ENCODE data around the gene ZBED2. TPM values are rescaled to one million over a fixed set of nuclear protein-coding genes. Genes with fewer than 3 reads are reported as not detected.
"Not testable (repeated sequence)": the region's sequence is repeated elsewhere in the genome, so short reads cannot be mapped to it uniquely, and the experiment has no call there.

ZBED2 gene, protein sequence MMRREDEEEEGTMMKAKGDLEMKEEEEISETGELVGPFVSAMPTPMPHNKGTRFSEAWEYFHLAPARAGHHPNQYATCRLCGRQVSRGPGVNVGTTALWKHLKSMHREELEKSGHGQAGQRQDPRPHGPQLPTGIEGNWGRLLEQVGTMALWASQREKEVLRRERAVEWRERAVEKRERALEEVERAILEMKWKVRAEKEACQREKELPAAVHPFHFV
- not detected for polyA plus RNA-seq (2013, experiment 1 of 2; ENCODE audit: insufficient read length)
- polyA plus RNA-seq (2013, experiment 2 of 2; ENCODE audit: insufficient read length) = not detected

DNA sequence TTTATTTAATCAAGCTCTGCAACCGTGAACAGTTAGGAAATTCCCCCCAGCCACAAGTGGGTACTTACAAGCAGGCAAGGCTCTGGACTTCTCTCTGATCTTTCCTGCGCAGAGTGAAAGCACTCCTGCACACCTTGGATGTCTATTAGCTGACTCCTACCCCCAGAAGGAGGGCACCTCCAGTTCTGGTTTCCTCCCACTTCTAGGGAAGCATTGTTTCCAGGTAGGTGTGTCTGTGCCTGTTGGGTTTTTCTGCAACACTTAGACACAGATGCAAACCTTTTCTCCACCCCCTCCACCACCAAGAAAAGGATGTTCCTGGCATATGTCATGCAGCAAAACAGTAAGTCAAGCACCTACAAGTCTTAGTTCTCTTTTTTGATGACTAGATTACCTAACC lies at the start of gene ZBED2:
TSS of gene ZBED2 (minus strand) at position 115 of the 400 bp plus-strand sequence. CDS start 1,145 bp downstream, outside the sequence.
- DNase-seq = no peak

DNA sequence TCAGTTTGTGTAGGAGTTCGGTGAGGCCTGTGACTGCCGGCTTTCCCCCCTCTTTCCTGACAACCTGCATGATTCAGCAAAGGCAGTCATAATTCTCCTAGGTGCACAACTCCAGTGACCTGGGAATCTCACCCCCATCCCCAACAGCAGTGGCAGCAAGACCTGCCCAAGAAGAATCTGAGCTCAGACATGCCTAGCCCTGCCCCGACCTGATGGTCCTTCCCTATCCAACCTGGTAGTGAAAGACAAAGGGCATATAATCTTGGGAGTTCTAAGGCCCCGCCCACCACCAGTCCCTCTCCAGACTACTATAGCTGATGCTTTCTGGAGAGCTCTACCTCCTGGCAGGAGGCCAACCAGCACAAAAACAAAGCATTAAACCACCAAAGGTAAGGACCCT lies 44.2 kb upstream of the ZBED2 start:
- DNase-seq = no peak

DNA sequence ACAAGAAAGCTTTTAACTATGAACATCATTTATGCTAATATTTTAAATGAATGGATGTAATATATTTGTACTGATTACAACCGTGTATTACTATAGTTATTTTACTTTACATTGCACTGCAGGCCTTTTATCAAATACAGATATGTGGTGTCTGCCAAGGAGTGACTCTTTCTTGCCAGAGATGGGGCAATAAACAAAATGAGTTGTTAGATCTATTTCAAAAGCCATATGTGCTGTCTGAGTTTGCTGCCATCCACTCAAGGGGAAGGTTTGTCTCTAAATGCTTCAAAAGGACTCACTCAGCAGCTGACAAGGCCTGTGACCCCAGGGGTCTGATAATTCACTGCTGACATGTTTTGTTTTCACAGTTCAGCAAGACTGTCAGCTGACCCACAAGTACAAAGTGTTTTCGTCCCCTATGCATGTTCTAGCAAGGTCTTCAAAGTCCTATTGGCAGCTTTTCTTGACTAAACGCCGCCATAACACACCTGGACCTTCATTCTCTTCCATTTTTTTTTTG lies 41.3 kb upstream of the ZBED2 start:
- no peak for DNase-seq

DNA sequence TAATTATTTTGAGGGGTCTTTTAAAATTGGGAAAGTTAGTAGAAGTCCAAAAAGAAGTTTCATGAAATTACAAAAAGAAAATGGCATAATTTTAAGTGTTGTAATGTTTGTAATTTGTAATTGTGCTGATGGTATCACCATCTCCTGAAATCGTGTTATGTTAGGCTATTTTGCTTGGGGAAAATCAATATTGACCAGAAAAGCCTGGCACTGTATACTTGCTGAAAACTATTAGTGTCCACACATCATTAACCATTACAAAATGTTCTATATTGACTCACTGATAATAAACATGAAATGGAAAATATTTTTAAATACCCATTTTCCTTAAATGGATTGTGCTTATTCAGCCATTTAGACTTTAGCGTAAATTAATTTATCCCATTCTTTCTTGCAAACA lies 40.3 kb upstream of the ZBED2 start:
- DNase-seq = no peak

DNA sequence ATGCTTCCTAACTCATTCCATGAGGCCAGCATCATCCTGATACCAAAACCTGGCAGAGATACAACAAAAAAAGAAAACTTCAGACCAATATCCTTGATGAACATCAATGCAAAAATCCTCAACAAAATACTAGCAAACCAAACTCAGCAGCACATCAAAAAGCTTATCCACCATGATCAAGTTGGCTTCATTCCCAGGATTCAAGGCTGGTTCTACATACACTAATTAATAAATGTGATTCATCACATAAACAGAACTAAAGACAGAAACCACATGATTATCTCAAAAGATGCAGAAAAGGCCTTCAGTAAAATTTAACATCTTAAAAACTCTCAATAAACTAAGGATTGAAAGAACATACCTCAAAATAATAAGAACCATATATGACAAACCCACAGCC lies 35.5 kb upstream of the ZBED2 start:
- DNase-seq = peak; percentile 9

DNA sequence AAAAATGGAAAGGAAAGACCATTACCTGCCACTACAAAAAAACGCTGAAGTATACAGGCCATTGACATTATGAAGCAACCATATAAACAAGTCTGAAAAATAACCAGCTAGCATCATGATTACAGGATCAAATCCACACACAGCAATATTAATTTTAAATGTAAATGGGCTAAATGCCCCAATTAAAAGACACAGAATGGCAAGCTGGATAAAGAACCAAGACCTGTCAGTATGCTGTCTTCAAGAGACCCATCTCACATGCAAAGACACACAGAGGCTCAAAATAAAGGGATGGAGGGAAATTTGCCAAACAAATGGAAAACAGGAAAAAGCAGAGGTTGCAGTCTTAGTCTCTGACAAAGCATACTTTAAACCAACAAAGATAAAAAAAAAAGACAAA lies 33.9 kb upstream of the ZBED2 start:
- not testable (repeated sequence) for DNase-seq

DNA sequence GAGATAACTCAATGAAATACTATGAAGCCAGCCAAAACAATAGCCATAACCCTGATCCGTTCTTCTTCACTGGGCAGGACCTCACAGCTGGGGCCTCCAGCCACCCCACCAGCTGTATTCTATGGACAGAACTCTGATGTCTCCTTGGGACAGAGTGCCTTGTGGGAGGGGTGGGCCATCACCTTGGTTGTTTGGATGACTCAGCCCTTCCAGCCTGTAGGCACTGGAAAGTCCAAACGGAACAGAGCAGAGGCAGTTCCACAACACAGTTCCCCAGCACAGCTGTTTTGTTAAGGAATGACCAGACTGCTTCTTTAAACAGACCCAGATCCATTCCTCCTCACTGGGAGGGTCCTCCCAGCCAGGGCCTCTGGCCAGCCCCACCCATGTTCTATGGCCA lies 31.9 kb upstream of the ZBED2 start:
- DNase-seq = no peak

DNA sequence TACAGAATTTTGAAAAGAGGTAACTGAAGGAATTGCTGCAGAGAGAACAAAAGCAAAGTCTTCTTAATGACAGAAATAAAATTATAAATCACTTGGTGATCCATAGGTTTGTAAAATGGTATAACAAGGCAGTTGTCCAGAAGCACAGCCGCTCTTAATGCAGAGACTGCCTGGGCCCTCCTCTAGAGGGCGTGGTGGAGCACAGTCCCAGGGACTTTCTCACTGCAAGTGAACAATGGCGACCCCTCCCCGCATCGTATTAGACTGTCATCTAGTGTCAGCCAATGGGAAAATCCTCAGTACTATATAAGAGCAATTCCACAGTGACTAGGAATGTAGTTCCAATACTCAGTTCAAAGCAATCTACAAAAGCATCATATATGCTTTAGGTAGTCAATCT lies 26.4 kb upstream of the ZBED2 start:
- DNase-seq = peak; percentile 9

DNA sequence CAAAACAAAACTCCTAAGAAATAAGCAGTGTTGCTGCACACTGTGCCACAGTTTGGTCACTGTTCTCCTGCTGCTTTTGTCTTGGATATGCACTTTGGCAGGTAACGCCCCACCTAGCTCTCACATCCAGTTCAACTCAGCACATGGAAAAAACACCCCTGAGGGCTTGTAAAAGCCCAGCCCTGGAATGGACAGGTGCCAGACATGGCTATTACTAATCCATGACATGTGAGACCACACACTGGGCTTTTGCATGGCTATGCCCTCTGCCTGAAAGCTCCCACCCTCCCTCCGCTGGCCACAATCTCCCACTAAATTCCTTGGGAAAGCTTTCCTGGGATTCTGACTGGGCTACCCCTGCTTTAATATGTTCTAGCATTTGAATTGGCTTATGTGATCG lies 24.7 kb upstream of the ZBED2 start:
- DNase-seq = peak; percentile 22

DNA sequence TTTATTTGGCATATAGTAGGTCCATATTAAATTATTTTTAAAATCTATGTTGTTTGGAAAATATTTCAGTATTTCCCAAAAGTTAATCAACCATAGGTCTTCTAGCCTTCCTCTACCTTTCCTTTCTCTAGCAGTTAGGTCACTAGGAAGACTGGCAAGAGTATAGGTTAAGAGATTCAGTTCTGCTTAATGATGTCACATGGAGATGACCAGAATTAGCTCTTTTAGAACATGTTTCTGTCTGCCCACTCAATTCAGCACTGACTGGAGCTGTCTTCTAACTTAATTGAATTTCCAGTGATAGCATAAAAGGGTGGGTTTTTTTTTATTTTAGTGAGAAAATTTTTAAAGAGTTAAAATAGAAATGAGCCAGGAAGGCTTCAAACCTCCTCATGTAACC lies 23.8 kb upstream of the ZBED2 start:
- DNase-seq = no peak

DNA sequence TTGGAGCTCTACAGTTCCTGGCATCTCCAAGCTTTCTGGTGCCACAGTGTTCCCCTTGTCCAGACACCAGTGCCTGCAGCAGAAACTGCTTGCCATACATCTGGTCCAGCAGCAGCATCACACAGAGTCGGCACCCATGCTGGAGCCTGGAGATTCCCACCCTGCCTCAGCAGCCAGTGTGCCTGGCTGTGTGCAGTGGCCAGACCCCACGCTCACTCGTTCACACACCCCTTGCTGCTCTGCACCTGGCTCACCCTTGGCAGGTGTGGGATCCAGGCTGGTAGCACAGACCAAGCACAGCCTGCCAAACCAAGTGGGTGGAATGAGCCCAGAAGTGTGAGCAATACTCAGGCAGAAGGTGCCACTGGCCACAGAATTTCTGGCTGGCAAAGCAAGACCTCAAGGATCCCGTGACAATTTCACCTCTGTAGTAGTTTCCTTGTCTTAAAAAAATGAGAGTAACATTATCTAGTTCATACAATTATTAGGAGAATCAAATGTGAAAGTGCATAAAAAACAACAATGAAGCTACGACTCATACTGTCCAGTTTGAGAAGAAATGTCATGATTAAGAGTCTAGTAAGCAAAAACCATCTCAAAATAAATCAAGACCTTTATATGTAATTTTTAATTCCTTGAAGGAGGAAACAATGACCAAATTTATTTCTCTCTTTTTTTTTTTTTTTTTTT lies 22.9 kb upstream of the ZBED2 start:
- peak; percentile 36 for DNase-seq

DNA sequence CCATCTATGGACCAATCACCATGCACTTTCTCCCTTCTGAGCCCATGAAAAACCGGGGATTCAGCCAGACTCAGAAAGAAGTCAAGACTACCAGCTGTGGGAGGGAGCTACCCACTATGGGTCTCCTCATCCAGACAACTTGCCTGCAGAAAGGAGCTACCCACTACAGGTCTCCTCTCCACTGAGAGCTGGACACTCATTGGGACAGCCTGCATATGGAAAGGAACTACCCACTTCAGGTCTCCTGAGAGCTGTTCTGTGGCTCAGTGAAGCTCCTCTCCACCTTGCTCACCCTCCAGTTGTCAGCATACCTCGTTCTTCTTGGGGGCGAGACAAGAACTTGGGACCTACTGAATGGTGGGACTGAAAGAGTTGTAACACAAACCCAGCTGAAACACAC lies 22.3 kb upstream of the ZBED2 start:
- no peak for DNase-seq

DNA sequence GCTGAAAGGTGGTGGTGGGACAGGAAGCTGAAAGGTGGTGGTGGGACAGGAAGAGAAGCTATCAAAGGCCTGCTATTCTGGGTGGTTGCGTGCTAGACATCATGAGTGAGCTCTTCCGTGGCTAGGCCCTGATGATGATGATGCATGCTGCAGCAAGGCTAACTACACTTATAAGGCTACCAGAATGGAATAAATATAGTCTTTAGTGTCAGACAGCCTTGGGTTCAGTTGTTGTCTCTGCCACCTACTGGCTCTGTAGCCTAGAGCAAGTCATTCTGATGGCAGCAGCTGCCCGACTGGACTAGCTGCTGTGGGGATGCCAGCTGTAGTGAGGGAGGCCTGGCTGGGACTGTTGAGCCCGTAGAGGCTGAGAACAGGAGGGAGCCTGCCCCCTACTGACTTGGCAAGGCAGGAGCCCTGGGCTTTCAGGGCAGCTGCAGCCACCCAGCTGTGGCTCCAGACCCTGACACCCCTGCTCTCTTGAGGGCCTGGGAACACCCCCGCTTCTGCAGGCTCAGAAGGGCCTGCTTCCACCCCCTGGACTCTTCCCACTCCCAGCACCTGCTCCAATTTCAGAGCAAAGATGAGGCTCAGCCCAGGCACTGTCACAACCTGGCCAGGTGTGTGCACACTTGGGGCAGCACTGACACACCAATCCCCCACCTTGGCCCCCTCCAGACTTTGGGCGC lies 21.4 kb upstream of the ZBED2 start:
- DNase-seq = no peak

DNA sequence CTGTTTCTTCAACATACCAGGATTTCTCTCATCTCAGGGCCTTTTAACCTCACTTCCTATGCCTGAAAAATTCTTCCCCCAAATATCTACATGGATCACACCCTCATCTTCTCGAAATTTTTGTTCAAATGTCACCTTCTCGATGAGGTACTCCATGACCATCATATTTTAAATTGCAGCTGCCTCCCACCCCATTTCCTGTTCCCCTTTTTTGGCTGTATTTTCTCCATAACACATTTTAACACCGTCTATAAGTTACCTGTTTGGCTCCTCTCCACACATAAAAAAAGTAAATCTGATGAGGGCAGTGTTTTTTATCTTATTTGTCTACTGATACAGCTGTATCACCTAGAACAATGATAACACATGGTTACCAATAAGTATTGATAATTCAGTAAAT lies 20.7 kb upstream of the ZBED2 start:
- no peak for DNase-seq

DNA sequence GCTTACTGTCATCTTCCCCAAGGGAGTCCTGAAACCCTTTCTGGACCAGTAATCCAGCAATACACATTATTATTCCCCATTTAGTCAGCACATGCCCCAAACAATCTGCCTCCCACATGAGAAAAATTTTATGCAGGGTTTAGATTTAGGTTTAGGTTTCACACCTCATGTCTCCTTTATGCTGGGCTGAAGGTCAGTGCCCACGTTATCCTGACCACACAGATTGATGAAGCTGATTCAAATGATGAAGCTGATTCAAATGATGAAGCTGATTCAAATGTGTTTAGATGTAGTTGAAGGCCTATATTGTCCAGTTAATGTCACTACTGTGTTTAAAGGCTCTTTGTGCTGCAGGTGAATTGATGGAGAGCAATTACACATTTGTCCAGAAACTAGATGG lies 18.1 kb upstream of the ZBED2 start:
- DNase-seq = no peak

DNA sequence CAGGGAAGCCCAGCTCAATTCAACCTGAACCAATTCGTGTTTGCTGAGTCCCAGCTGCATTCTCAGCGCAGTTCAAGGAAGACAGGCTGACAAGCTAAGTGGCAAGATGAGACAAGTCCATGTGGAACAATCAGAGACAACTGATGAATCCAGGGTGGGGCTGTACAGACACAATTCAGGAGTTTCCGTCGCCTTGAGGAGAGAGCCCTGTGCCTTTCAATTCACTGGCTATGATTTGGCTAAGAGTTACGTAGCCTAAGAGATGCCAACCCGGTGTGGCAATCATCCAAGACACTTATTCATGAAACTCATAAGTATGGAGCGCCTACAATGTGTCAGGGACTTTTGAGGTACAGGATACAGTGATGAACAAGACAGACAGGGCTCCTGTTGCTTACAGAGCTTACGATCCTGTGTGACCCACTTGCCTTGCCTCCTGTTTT lies 15.5 kb upstream of the ZBED2 start:
- no peak for DNase-seq

DNA sequence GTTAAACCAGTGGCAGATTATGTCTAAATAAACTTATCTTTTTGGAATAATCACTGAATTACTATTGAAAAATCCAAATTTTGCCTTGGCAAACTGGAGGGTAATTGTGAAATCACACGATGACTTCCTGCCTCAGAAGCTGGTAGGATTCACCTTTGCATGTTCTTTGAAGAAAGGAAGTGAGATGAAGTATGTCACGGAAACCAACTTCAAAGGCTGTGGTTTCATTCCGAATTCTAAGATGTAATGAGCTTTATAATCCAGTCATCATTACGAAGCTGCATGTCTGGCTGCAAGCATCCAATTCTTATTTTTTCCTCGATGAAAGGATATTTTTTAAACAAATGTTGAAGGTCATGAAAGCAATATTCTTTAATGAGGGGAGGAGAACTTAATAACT lies 15.0 kb upstream of the ZBED2 start:
- no peak for DNase-seq

DNA sequence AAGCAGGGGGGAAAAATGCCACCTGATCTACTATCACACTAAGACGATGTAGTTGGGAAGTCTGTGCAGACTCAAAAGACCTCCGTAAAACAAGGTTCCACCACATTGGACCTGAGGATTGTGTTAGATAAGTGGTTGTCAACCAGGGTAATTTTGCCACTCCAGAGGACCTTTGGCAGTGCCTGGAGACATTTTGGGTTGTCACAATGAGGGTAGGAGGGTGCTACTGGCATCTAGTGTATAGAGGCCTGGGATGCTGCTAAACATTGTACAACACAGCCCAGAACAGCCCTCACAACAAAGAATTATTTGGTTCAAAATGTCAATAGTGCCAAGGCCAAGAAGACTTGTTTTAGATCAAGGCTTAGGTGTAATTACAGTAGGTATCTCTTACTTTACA lies 14.6 kb upstream of the ZBED2 start:
- DNase-seq = no peak

DNA sequence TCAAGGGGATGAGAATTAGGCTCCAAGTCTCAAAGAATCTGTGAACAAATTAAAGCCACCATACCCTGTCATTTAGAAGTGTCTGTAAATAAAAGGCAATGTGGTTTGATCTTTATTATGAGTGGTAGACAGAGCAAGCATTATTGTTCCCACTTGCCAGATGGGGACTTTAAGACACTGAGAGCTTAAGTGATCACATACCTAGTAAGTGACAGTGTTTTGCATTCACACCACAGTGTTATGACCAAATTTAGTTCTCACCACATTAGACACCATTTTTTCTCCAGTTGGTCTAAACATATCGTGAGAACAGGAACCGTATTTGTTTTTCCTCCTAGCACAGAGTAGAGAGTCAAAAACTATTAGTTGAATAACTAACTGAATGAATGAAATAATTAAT lies 13.2 kb upstream of the ZBED2 start:
- no peak for DNase-seq

DNA sequence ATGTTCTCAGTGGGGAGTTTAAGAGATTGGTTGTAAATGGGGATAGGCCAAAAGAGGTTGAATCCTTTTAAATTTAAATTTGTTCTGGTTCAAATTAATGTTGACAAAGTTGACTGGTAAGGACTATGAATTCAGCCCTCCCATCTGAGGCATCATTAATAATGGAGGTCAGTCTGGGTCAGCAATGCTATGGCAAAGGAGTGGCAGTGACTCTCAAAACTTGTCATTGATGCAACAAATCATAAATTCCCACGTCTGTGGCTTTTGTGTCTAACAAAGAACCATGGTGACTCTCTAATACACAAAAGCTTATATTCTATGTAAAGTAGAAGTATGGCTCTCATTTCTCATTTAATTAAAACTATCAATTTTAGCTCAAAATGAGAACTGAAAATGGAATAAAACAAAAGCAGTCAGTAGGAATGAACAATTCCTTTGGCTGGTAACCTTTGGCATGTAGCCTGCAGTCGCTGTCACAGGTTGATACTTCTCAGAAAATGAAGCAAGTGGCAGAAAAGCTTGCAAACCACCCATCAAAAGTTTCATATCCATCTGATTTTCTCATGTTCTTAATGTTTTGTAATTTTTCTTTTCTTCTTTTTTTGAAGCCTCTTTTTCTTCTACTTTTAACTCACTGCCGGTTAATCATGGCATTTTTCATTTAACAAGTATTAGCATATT lies 12.2 kb upstream of the ZBED2 start:
- no peak for DNase-seq

DNA sequence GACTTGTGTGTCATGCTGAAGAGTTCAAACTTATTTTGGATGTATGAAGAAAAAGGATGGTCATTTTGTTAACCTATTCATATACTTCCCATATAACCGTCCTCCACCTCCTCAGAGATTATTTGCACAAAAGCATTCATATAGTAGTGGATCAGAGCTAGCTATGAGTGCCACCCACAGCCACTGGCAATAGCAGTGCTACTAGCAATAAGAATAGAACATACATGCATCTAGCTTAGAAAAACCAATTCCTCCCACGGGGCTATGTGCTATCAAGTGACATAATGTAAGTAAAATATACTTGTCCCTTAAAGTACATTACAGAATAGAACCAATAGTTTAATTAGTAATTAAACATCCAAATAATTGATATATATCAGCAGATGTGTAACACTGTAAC lies 10.3 kb upstream of the ZBED2 start:
- DNase-seq = no peak

DNA sequence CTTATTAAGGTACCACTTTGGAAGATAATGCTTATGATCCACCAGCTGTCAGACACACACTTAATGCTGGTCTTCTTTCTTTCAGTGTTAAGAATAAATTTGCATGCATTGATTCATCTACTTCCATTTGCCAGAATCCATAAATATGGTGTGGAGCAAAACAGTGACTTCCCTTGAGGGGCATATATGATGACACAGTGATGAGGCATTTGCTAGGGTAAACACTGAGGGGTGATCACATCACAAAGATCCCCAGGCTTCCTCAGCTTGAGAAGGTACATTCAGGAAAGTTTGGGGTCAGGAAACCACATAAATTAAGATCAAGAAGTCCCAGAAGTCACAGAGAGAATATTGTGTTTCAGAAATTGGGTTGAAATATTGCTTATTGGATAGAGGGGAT lies 9.9 kb upstream of the ZBED2 start:
- DNase-seq = peak; percentile 62

DNA sequence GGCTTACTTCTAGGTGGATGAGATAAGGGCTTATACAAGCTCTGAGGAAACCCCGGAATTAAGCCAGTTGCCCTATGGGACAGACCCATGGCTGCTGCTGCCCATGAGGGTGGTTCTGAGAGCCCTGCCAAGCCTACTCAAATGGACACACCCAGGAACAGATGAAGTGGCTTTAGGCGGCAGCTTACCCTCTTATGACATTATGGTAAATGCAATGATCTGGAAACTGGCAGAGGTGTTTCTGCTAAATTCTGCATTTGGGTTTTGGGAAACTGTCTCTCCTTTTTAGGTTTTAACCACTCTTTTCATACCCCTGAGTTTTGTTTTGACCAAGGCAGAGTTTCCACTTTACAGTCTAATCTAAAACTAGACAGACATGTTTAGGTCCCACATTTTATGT lies 9.0 kb upstream of the ZBED2 start:
- DNase-seq = no peak

Measured in fibroblast of skin of back (primary cell).